K562 (cell line): ENCODE data around the gene PRKCSH. TPM values are rescaled to one million over a fixed set of nuclear protein-coding genes. Genes with fewer than 3 reads are reported as not detected.

ENCODE experiments used
- ARID3B ChIP-seq: fragments of 250-450 bp; sonication (Bioruptor Pico); IDR thresholded peaks from 2 replicates; pipeline ENCODE4 v1.4.0; 2020; ENCODE audit warnings: borderline replicate concordance
- ARNT ChIP-seq, 2 experiments: fragments of 450-650 bp; IDR thresholded peaks; 2 replicates each; pipeline ENCODE4 v1.6.1; 2016; ENCODE audit warnings: mild to moderate bottlenecking in 1 of 2
- BMI1 ChIP-seq: fragments of 150-350 bp; IDR thresholded peaks from 2 replicates; pipeline ENCODE4 v1.6.1; 2014; ENCODE audit warnings: low read length
- ELF4 ChIP-seq: fragments of 450-650 bp; formaldehyde crosslinking; IDR thresholded peaks from 2 replicates; pipeline ENCODE4 v1.4.0; 2022; ENCODE audit warnings: missing genetic modification characterization
- EP300 ChIP-seq: IDR thresholded peaks from 2 replicates; pipeline ENCODE4 v1.6.1; 2012; ENCODE audit warnings: low read length, improper control_type of control experiment
- EZH2 ChIP-seq: IDR thresholded peaks from 2 replicates; pipeline ENCODE4 v1.6.1; 2012; ENCODE audit warnings: low read depth, mild to moderate bottlenecking, inconsistent platforms, low read length, borderline replicate concordance
- FOXK2 ChIP-seq, 2 experiments: fragments of 450-650 bp; IDR thresholded peaks in 1 of 2; conservative IDR thresholded peaks in 1 of 2; 2 replicates each; pipeline ENCODE4 v1.6.1; 2016; ENCODE audit warnings: low read depth in 2 of 2, mild to moderate bottlenecking in 1 of 2
- GMEB1 ChIP-seq: fragments of 250-450 bp; sonication (Bioruptor Pico); IDR thresholded peaks from 2 replicates; pipeline ENCODE4 v1.4.0; 2020; ENCODE audit warnings: mild to moderate bottlenecking
- GTF2A2 ChIP-seq: IDR thresholded peaks from 2 replicates; pipeline ENCODE4 v1.6.1; 2016; ENCODE audit warnings: mild to moderate bottlenecking, missing genetic modification characterization, missing compliant biosample characterization
- HLTF ChIP-seq: fragments of 450-650 bp; IDR thresholded peaks from 2 replicates; pipeline ENCODE4 v1.6.1; 2016
- HMGXB4 ChIP-seq: sonication (generic); formaldehyde crosslinking; IDR thresholded peaks from 2 replicates; pipeline ENCODE4 v1.8.1; 2023; ENCODE audit warnings: mild to moderate bottlenecking, missing genetic modification reagents
- MTA2 ChIP-seq: fragments of 450-650 bp; IDR thresholded peaks from 2 replicates; pipeline ENCODE4 v1.6.1; 2016; ENCODE audit warnings: low read depth
- MYC ChIP-seq, 2 experiments: fragments of 250-450 bp in 1 of 2; sonication (Bioruptor Pico) in 1 of 2; IDR thresholded peaks; 2 replicates each; pipeline versions ENCODE4 v1.5.1 to v1.6.1; 2012 to 2021; ENCODE audit warnings: low read depth in 2 of 2, borderline replicate concordance in 1 of 2, improper control_type of control experiment in 1 of 2, low read length in 1 of 2, mild to moderate bottlenecking in 1 of 2, moderate library complexity in 1 of 2
- NELFE ChIP-seq: IDR thresholded peaks from 2 replicates; pipeline ENCODE4 v1.6.1; 2011; ENCODE audit warnings: mild to moderate bottlenecking; ENCODE audit not compliant: insufficient read depth, insufficient read length
- PTTG1 ChIP-seq: fragments of 450-650 bp; IDR thresholded peaks from 2 replicates; pipeline ENCODE4 v1.6.1; 2016; ENCODE audit warnings: low read depth, mild to moderate bottlenecking, missing genetic modification characterization, missing compliant biosample characterization
- SMAD1 ChIP-seq: fragments of 150-350 bp; IDR thresholded peaks from 2 replicates; pipeline ENCODE4 v1.6.1; 2014; ENCODE audit warnings: low read length, low read depth; ENCODE audit not compliant: partially characterized antibody
- STAT5A ChIP-seq: IDR thresholded peaks from 2 replicates; pipeline ENCODE4 v1.6.1; 2012; ENCODE audit warnings: low read length, inconsistent platforms, borderline replicate concordance
- TCF7L2 ChIP-seq: fragments of 150-350 bp; IDR thresholded peaks from 2 replicates; pipeline ENCODE4 v1.6.1; 2016; ENCODE audit warnings: low read depth, mild to moderate bottlenecking, low read length, moderate library complexity
- ZNF12 ChIP-seq: sonication (generic); formaldehyde crosslinking; IDR thresholded peaks from 2 replicates; pipeline ENCODE4 v1.4.0; 2020; ENCODE audit warnings: mild to moderate bottlenecking, missing genetic modification reagents
- ZNF224 ChIP-seq: sonication (generic); formaldehyde crosslinking; IDR thresholded peaks from 2 replicates; pipeline ENCODE4 v1.8.0; 2022; ENCODE audit warnings: mild to moderate bottlenecking, missing genetic modification reagents
- ZNF23 ChIP-seq: fragments of 250-450 bp; sonication (Bioruptor Pico); IDR thresholded peaks from 2 replicates; pipeline ENCODE4 v1.4.0; 2020; ENCODE audit warnings: mild to moderate bottlenecking
- polyA plus RNA-seq, 8 experiments: library from polyadenylated mRNA; depleted of rRNA in 4 of 8; stranded (reverse) in 5 of 8; unstranded in 3 of 8; fragments of >200 nt; fragmentation: Nextera tagmentation in 2 of 8; fragmentation: Illumina TruSeq in 1 of 8; extraction: Ambion mirVana in 2 of 8; extraction: Trizol in 1 of 8; gene quantifications; 2 replicates each; pipeline versions ENCODE4 v1.2.1 to v1.2.3, GENCODE V29; 2011 to 2014; ENCODE audit warnings: inconsistent platforms in 1 of 8, missing spikeins in 1 of 8
- total RNA-seq, 7 experiments: library from RNA; depleted of rRNA in 6 of 7; stranded (reverse); fragments of >200 nt in 6 of 7; fragmentation: Illumina TruSeq in 2 of 7; extraction: Trizol in 2 of 7; gene quantifications; 2 replicates each; pipeline versions ENCODE4 v1.2.1 to v1.2.3, GENCODE V29; 2011 to 2021; ENCODE audit warnings: low replicate concordance in 1 of 7

Gene PRKCSH
- total and polyA plus RNA-seq, 9 of the 15 experiments (the other 6 are each of a cell fraction or from before 2014, with no cell fraction given): 2.3 to 297 (median 48.1) TPM

- TF ChIP-seq ARID3B (CRISPR knock-in tag) (no peak), ZNF12 (CRISPR knock-in tag) (no peak; the same call in 1 of the 2 replicates), HLTF (peak; percentile 65; the same call in 1 of the 2 replicates), FOXK2 (conservative IDR thresholded peaks at IDR 0.05 in 1 of 2, IDR thresholded peaks at IDR 0.05 in 1 of 2; ENCODE audit: low read depth in 2 of 2) (peak in 1 of 2 experiments; percentile 69; a peak in 1 of 4 replicates), ZNF224 (CRISPR knock-in tag) (peak; percentile 96), STAT5A (no peak), MTA2 (no peak), EZH2 (no peak), ELF4 (no peak), PTTG1 (tag) (no peak), ARNT (IDR thresholded peaks at IDR 0.05) (no peak), GTF2A2 (no peak), TCF7L2 (no peak), NELFE (no peak), GMEB1 (CRISPR knock-in tag) (no peak), MYC (IDR thresholded peaks at IDR 0.05; ENCODE audit: low read depth, low read length) (peak; percentile 97), MYC (CRISPR knock-in tag; IDR thresholded peaks at IDR 0.05; ENCODE audit: borderline replicate concordance, low read depth) (peak; percentile 52; the same call in 1 of the 2 replicates), EP300 (peak; percentile 28; the same call in 1 of the 2 replicates), BMI1 (no peak), ZNF23 (no peak), HMGXB4 (CRISPR knock-in tag) (peak; percentile 90; the same call in 1 of the 2 replicates), SMAD1 (peak; percentile 38)
These were observed 47.1 kb downstream of the PRKCSH start (continued) for GRCh38 chr19:11482384-11483050.
